Endometrial microvascular endothelial cells (primary cell): ENCODE data around the gene ERBIN. TPM values are rescaled to one million over a fixed set of nuclear protein-coding genes. Genes with fewer than 3 reads are reported as not detected.
"Not testable (repeated sequence)": the region's sequence is repeated elsewhere in the genome, so short reads cannot be mapped to it uniquely, and the experiment has no call there.

Experiments
- in situ Hi-C: cut with HindIII; loops from 2 replicates; pipeline ENCODE4 v1.10.0; 2017; ENCODE audit warnings: low sequenced_read_pairs, low pct_unique_long_range_greater_than_20kb; ENCODE audit errors: inconsistent ontology term
- total RNA-seq: library from RNA; depleted of rRNA; stranded (reverse); fragments of >200 nt; gene quantifications from one replicate; pipeline ENCODE4 v1.2.3, GENCODE V29; 2015; ENCODE audit errors: inconsistent ontology term

ERBIN gene
- total RNA-seq, 1 donor from 2014 or later: 27.5 TPM

DNA sequence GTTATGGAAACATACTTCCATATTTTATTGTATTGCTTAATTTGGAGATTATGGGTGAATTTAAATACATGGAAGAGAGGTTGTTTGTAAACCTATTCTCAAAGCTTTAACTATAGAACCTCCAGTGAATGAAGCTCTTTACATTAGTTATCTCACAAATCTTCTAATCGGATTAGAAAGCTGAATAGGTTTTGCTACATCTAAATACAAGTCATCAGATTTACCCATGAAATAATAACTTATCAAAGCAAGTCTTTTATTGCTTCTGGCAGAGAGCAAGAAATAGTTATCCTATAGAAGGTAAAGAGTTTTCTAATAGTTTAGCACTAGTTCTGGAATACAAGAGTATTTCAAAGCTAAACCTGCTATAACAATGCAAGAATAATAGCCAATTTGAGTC is 113.3 kb downstream of the ERBIN start:
- in situ Hi-C loops: no loop called here

DNA sequence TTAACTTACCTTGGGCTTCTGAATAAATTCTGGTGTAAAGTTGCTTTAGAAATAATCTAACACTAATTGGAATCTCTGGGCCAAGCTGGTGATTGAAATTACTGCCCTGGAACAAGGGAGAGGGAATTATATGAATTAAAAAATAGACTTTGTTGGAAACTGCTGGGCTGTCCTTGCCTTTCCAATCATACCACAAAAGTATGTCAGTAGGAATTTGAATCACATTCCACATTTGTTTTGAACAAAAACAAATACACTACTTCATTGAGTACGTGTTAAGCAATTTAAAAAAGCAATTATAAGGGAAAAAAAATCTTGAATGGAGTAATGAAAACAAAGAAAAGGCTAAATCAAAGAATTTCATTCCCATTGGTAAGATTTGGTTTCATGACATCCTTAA is 115.3 kb downstream of the ERBIN start:
- in situ Hi-C loops: no loop called here

- in situ Hi-C loops: no loop called here
Observed at GRCh38 chr5:66057239-66057638, 130.9 kb downstream of the ERBIN start.

- in situ Hi-C loops: not testable (repeated sequence)
Observed at GRCh38 chr5:66061320-66061719, 134.9 kb downstream of the ERBIN start.

DNA sequence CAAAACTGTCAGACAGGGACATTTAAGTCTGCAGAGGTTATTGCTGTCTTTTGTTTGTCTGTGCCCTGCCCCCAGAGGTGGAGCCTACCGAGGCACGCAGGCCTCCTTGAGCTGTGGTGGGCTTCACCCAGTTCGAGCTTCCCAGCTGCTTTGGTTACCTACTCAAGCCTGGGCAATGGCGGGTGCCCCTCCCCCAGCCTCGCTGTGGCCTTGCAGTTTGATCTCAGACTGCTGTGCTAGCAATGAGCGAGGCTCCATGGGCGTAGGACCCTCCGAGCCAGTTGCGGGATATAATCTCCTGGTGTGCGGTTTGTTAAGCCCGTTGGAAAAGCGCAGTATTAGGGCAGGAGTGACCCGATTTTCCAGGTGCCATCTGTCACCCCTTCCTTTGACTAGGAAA is 136.7 kb downstream of the ERBIN start:
- in situ Hi-C loops: not testable (repeated sequence)

DNA sequence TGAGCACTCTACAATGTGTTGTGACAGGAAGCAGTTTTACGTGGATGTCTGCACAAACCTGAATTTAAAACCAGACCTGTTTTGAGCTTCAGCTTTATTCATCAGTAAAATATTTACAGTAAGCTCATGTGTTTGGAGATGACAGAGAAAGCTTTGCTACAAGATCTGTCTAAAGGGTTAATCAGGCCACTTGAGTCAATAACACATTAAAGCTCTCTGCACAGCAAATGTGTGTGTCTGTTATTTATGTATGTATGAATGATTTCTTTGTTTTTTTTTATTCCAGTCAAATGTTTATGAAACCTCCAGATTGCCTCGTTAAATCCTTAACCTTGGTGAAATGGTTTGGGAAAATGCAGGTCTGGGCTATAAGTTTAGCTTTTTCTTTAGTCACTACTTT is 140.5 kb downstream of the ERBIN start:
- in situ Hi-C loops: no loop called here

DNA sequence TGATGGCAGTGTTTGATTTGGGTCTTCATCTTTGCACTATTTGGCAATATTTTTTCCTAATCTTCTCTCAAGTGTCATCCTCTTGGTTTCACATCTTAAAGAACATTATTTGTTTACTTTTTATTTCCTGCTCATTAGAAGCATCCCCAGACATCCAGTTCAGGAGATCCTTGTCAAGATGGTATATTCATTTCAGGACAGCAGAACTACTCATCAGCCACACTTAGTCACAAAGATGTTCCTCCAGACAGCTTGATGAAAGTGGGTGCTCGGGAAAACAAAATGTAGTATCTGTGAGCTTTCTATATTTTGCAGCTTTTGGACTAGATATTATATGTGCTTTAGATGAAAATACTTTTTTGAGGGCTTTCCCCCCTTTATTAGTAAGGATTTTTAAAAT is 145.7 kb downstream of the ERBIN start:
- in situ Hi-C loops: no loop called here

DNA sequence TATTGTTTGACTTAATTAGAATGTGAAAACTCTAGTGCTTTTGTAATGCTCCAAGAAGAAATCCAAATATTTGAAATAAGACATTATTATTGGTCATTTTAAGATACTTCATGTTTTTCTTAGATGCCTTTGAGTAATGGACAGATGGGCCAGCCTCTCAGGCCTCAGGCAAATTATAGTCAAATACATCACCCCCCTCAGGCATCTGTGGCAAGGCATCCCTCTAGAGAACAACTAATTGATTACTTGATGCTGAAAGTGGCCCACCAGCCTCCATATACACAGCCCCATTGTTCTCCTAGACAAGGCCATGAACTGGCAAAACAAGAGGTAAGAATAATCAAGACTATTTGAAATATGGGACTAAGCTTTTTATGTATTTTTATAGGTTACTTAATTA is 148.5 kb downstream of the ERBIN start:
- in situ Hi-C loops: loop anchor here (25.0 kb wide), 1 partner anchor 163 kb away; no protein-coding TSS in a partner anchor

DNA sequence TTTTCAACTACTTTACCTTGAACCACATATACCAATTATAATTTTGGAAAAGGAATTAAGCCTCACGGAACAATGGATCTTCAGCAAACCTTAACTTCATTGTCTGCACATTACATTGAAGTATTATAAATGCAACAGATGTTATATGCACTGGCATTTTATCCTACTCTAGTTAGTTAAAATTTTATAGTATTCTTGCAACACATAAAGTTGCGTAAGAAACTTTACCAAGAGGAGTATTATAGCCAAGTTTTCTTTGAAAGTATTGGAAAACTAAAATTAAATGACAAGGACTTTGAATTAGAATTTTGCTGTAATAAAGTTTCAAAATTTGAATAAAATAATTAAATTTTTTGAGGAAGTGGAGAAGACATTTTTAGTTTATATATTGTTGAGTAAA is 154.3 kb downstream of the ERBIN start:
- in situ Hi-C loops: loop anchor here (25.0 kb wide), 1 partner anchor 168 kb away; no protein-coding TSS in a partner anchor

GRCh38 chr5:66089384-66089783 is 163.0 kb downstream of the ERBIN start:
- in situ Hi-C loops: loop anchor here (25.0 kb wide), 1 partner anchor 177 kb away; no protein-coding TSS in a partner anchor

- in situ Hi-C loops: no loop called here
Observed at GRCh38 chr5:66100851-66101250, 174.5 kb downstream of the ERBIN start.

GRCh38 chr5:66113160-66113559 is 186.8 kb downstream of the ERBIN start:
- in situ Hi-C loops: no loop called here

- in situ Hi-C loops: no loop called here
Observed at GRCh38 chr5:66118304-66118703, 191.9 kb downstream of the ERBIN start.

DNA sequence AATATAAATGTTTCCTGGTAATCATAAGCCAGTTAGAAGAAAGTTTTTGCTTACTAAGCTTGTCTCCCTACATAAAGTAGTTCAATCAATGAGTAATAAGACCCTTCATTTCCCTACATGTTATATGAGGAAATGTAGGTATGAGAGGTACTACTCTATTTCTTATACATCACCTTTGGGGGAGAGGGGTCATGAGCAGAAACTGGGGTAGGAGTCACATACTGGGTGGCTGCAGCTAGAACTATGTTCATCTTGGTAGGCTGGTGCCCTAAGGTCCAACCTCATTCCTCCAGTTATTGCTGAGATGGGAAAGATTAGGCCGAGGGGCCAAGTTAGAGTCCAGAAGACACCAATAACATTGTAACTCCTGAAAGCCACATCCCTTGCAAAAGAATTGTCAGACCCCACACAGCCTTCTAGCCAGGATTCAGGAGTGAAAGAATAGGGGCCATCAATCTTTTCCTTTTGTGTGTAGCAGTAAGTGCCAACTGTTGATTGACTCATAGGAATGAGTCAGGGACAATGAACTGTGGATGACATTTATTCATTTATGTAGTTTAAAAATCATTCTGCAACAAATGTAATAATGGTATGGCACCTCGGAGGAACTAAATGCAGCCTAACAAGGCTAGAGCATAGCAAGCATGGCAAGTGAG is 196.1 kb downstream of the ERBIN start:
- in situ Hi-C loops: no loop called here

- in situ Hi-C loops: no loop called here
Observed at GRCh38 chr5:66129144-66129543, 202.8 kb downstream of the ERBIN start.

GRCh38 chr5:66130493-66130892 is 204.1 kb downstream of the ERBIN start:
- in situ Hi-C loops: no loop called here

Other genes starting within 250 kb of the ERBIN start
- gene SGTB, start 204.5 kb upstream of the ERBIN start, total RNA-seq: 13.9 TPM
- gene NLN, start 204.4 kb upstream of the ERBIN start, total RNA-seq: 52.0 TPM
- gene SREK1, start 217.7 kb downstream of the ERBIN start, total RNA-seq: 23.4 TPM